Left lung (tissue), 10 donors: Measurements from ENCODE around the gene FCHSD2. TPM values are rescaled to one million over a fixed set of nuclear protein-coding genes. Genes with fewer than 3 reads are reported as not detected.
"Not testable (repeated sequence)": the region's sequence is repeated elsewhere in the genome, so short reads cannot be mapped to it uniquely, and the experiment has no call there.

Experiments
- ATAC-seq: fragments of 200-7000 bp; cut with Tn5 transposase; one replicate; pipeline ENCODE4 v1.9.1; 2020; ENCODE audit warnings: moderate library complexity
- DNase-seq, 4 donors: peaks; one replicate each; pipeline ENCODE4 v3.0.0-alpha.2; 2013 to 2020
- H3K27ac ChIP-seq, 2 donors: fragments of 200-600 bp; sonication (generic) in 1 of 2; one replicate each; pipeline versions ENCODE4 v1.5.0 to v1.8.0; 2020 to 2021
- H3K27me3 ChIP-seq, 2 donors: fragments of 200-600 bp; sonication (generic) in 1 of 2; one replicate each; pipeline versions ENCODE4 v1.5.0 to v1.8.0; 2020 to 2021
- H3K36me3 ChIP-seq, 2 donors: fragments of 200-600 bp; sonication (generic) in 1 of 2; one replicate each; pipeline versions ENCODE4 v1.5.0 to v1.8.0; 2020 to 2021
- H3K4me1 ChIP-seq, 2 donors: fragments of 200-600 bp; one replicate each; pipeline ENCODE4 v1.8.0; 2021
- H3K4me3 ChIP-seq, 2 donors: fragments of 200-600 bp; sonication (generic) in 1 of 2; one replicate each; pipeline versions ENCODE4 v1.5.0 to v1.8.0; 2020 to 2021; ENCODE audit warnings: mild to moderate bottlenecking in 1 of 2
- H3K9me3 ChIP-seq, 2 donors: fragments of 200-600 bp; sonication (generic) in 1 of 2; one replicate each; pipeline versions ENCODE4 v1.5.0 to v1.8.0; 2020 to 2021
- CTCF ChIP-seq, 2 donors: fragments of 200-600 bp; sonication (generic) in 1 of 2; IDR thresholded peaks; one replicate each; pipeline versions ENCODE4 v1.5.0 to v1.8.0; 2021; ENCODE audit warnings: antibody characterized with exemption in 2 of 2
- intact Hi-C, 2 donors: fragments of 100-400 bp; cut with DNase I; formaldehyde crosslinking; loops; one replicate each; pipeline versions ENCODE4 v1.11.2 to v1.14.2; 2022
- polyA plus RNA-seq, 6 donors: library from polyadenylated mRNA; unstranded; fragments of 120-200 nt; gene quantifications; one replicate each; pipeline ENCODE4 v1.2.1, GENCODE V29; 2013; ENCODE audit not compliant: insufficient read length in 6 of 6
- total RNA-seq, 2 donors: library from RNA; stranded (reverse); fragmentation: NEBNext Ultra II Directional; extraction: Animal tissue kit (Norgen Biotek cat#: 25700); gene quantifications; one replicate each; pipeline ENCODE4 v1.2.1, GENCODE V29; 2021
- donor health status: DM: no; HTN: yes; CAD: no.
- donor health status: DM: no; HTN: no; CAD: no.

FCHSD2 gene
- total and polyA plus RNA-seq, 8 donors, result 46.2 to 58.2 (median 48.5) TPM

- Histone ChIP-seq H3K9me3 (no peaks in the 10 kb centered on the region), H3K4me1 (peaks cover 2 to 62% of the 10 kb centered on the region in 2 donors), H3K36me3 (peaks cover 0 to 69% of the 10 kb centered on the region in 2 donors), H3K4me3 (no peak overlapping the region), H3K27ac (peak overlapping the region in 1 of 2 donors; percentile 77), H3K27me3 (no peaks in the 10 kb centered on the region)
- no peak for ATAC-seq
- intact Hi-C loops, result loop anchor here (5.0 to 10.0 kb wide), 2 partner anchors 345 to 347 kb away; no protein-coding TSS in a partner anchor
- no peak for TF ChIP-seq CTCF (IDR thresholded peaks at IDR 0.05)
- DNase-seq, result no peak
Observed at GRCh38 chr11:72829884-72830533, 312.1 kb downstream of the FCHSD2 start.

- no peaks in the 10 kb centered on the region for H3K27me3 ChIP-seq
- intact Hi-C loops, result no loop called here
- TF ChIP-seq CTCF (IDR thresholded peaks at IDR 0.05), result no peak
- H3K27ac ChIP-seq, result peak overlapping the region in 1 of 2 donors; percentile 77
- peaks cover 0 to 77% of the 10 kb centered on the region in 2 donors for H3K36me3 ChIP-seq
- DNase-seq (no peak), ATAC-seq (no peak)
- H3K4me1 ChIP-seq, result peaks cover 2 to 54% of the 10 kb centered on the region in 2 donors
- no peak overlapping the region for H3K4me3 ChIP-seq
- H3K9me3 ChIP-seq, result no peaks in the 10 kb centered on the region
Observed at GRCh38 chr11:72829178-72829577, 312.9 kb downstream of the FCHSD2 start.

GRCh38 chr11:72828692-72829101 is 313.4 kb downstream of the FCHSD2 start:
- intact Hi-C loops, result no loop called here
- DNase-seq (no peak), ATAC-seq (no peak)
- H3K4me3 ChIP-seq, result no peak overlapping the region
- H3K36me3 ChIP-seq, result peaks cover 0 to 82% of the 10 kb centered on the region in 2 donors
- no peak for TF ChIP-seq CTCF (IDR thresholded peaks at IDR 0.05)
- H3K27ac ChIP-seq, result peak overlapping the region in 1 of 2 donors; percentile 77
- H3K27me3 ChIP-seq, result no peaks in the 10 kb centered on the region
- H3K4me1 ChIP-seq, result peaks cover 2 to 51% of the 10 kb centered on the region in 2 donors
- no peaks in the 10 kb centered on the region for H3K9me3 ChIP-seq

- Histone ChIP-seq H3K27ac (peak overlapping the region in 1 of 2 donors; percentile 77), H3K4me3 (no peak overlapping the region), H3K9me3 (no peaks in the 10 kb centered on the region), H3K27me3 (no peaks in the 10 kb centered on the region), H3K36me3 (peaks cover 0 to 87% of the 10 kb centered on the region in 2 donors), H3K4me1 (peaks cover 0 to 45% of the 10 kb centered on the region in 2 donors)
- DNase-seq (peak in 1 of 4 donors; percentile 82), ATAC-seq (peak; percentile 8)
- intact Hi-C loops, result no loop called here
- no peak for TF ChIP-seq CTCF (IDR thresholded peaks at IDR 0.05)
Observed at GRCh38 chr11:72828081-72828567, 314.0 kb downstream of the FCHSD2 start.

- H3K27me3 ChIP-seq, ATAC-seq, H3K9me3 ChIP-seq, DNase-seq, intact Hi-C loops, H3K4me3 ChIP-seq: not testable (repeated sequence)
- Histone ChIP-seq H3K36me3 (peaks cover 0 to 87% of the 10 kb centered on the region in 2 donors), H3K4me1 (peaks cover 0 to 41% of the 10 kb centered on the region in 2 donors), H3K27ac (peak overlapping the region; percentile 13 to 77)
Observed at GRCh38 chr11:72827656-72828055, 314.5 kb downstream of the FCHSD2 start.
